ENCODE measurements around the gene BMPR1A.

The BMPR1A gene

DNA sequence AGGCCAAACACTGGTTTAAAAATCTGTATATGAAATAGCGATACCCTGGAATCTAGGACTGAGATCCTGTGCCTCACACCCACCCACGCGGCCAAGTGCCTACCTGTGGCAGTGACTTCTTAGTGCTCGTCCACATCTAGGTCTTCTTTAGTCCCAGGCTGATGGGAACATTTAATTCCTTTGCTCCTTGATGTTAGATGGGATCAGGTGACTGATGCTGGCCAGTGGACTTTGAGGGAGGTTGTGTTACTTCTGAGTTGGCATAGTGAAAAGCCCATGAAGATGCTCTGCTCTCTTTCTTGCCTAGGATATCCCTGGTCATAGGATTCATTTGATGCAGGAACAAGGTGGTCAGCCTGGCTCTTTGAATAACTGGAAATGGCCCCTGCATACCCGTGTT lies 59.2 kb downstream of the BMPR1A start:
- DNase-seq: no peak
- TF ChIP-seq POLR2A (IDR thresholded peaks at IDR 0.05; ENCODE audit: low read length) (no peak), GATA1 (IDR thresholded peaks at IDR 0.05; ENCODE audit: low read depth, low read length) (no peak)

DNA sequence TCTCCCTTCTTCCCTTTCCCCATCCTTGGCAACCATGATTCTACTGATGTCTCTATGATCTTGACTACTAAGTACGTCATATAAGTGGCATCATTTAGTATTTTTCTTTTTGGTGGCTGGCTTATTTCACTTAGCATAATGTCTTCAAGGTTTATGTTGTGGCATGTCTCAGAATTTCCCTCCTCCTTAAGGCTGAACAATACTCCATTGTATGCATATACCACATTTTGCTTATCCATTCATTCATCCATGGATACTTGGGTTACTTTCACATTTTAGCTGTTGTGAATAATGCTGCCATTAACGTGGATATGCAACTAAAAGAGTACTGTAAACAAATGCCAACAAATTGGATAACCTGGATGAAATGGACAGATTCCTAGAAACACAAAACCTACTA lies 60.8 kb downstream of the BMPR1A start:
- TF ChIP-seq POLR2A (IDR thresholded peaks at IDR 0.05; ENCODE audit: low read length) (no peak), GATA1 (IDR thresholded peaks at IDR 0.05; ENCODE audit: low read depth, low read length) (no peak)
- no peak for DNase-seq

DNA sequence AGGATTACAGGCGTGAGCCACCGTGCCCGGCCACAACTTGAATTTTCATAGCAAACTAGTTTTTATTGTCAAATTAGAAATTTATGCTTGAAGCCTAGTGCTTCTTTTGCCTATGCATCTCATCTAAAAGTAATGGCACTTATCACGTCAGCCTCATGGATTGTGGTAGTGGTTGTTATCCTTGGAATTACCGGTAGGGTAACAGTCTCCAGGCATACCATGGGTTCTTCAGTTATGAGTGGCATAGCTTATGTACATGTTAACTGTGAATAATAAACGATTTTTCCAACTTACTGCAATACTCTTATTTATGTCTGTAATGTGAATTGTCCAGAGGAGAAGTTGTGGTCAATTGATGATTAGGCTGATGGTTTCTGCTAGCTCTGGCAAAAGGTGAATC lies 63.1 kb downstream of the BMPR1A start:
- TF ChIP-seq GATA1 (IDR thresholded peaks at IDR 0.05; ENCODE audit: low read depth, low read length) (no peak), POLR2A (IDR thresholded peaks at IDR 0.05; ENCODE audit: low read length) (no peak)
- no peak for DNase-seq

DNA sequence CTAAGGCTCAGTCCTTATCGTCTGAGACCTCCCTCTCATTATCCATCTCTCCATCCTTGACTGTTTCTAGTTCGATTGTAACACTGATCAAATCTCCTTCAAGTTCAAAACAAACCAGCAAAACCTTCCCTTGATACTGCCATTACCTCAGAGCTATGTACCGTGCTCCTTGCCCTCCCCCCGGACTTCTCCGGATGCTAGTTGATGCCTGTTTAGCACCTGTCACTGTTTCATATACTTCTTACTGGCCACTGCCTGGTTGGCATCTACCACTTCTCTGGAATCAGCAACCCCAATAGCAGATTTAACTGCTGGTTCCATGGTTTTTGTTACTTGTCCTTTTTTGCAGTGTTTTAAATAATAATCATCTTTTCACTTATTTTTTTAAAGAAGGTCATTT lies 64.1 kb downstream of the BMPR1A start:
- TF ChIP-seq GATA1 (IDR thresholded peaks at IDR 0.05; ENCODE audit: low read depth, low read length) (no peak), POLR2A (IDR thresholded peaks at IDR 0.05; ENCODE audit: low read length) (no peak)
- no peak for DNase-seq

DNA sequence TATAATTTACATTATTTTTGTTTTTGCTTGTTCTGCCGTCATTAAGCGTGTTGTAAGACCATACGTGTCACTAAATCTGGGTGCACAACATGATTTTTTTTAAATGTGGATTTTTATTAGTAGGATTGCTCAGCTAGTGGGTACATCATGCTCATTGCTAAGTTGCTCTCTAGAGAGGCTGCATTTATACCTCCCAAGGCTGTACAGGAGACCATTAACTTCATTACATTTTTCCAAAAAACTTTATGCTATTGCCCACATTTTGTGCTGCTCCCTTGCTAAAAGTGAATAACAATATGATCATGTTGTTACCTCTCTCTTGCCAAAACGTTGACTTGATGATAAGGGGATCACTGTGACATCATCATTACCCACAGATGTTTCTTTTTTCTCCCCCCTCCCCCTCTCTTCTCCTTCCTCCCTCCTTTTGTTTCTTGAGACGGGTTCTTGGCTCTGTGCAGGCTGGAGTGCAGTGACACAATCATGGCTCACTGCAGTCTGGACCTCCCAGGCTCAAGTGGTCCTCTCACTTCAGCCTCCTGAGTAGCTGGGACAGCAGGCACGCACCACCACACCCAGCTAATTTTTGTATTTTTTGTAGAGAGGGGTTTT lies 65.1 kb downstream of the BMPR1A start:
- TF ChIP-seq GATA1 (IDR thresholded peaks at IDR 0.05; ENCODE audit: low read depth, low read length): no peak
- no peak for TF ChIP-seq POLR2A (IDR thresholded peaks at IDR 0.05; ENCODE audit: low read length)
- no peak for DNase-seq

DNA sequence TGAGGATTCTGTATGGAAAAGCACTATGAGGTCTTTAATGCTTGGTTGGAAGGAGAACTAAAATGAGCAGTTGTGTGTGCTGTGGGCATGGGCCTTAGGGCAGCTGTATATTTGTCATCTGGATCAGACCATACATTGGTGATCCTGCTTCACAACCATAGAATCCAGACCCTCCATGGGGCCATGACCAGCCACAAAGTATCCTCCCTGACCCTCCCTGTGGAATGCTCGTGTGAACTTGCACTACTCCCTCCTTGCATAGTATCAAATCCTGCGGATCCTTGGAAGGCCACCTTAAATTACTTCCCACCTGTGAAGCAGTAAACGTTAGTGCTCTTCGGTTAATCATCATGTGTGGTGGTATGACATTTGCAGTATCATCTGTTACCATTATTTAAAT lies 67.1 kb downstream of the BMPR1A start:
- TF ChIP-seq POLR2A (IDR thresholded peaks at IDR 0.05; ENCODE audit: low read length): no peak
- TF ChIP-seq GATA1 (IDR thresholded peaks at IDR 0.05; ENCODE audit: low read depth, low read length): no peak
- no peak for DNase-seq

DNA sequence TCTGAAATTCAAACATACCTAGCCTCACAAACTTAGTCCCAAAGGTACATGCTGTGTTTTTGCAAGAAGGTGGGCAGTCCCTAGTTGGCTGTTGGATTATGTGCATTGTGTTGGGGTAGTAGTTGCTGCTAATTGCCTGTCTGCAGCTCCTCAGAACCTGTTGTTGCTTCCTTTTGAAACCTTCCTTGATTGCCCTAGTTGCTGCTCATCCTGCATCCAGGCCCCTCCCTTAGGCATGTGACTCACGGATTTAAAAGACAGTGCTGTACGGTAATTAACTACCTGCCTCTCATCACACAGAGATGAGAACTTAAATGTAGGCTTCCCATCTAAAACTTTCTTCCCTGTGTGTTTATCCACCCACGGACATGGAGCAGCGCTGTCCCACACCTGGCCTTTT lies 67.7 kb downstream of the BMPR1A start:
- no peak for DNase-seq
- TF ChIP-seq POLR2A (IDR thresholded peaks at IDR 0.05; ENCODE audit: low read length): no peak
- no peak for TF ChIP-seq GATA1 (IDR thresholded peaks at IDR 0.05; ENCODE audit: low read depth, low read length)

DNA sequence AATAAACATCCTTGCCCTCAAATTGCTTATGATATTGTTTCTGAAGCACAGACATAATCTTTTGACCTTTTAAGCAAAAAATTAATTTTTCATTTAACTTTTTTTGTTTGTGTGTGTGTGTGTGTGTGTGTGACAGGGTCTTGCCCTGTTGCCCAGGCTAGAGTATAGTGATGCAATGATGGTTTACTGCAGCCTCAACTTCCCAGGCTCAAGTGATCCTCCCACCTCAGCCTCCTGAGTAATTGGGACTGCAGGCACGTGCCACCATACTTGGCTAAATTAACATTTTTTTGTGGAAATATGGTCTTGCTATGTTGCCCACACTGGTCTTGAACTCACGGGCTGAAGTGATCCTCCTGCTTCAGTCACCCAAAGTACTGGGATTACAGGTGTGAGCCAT lies 68.9 kb downstream of the BMPR1A start:
- no peak for TF ChIP-seq GATA1 (IDR thresholded peaks at IDR 0.05; ENCODE audit: low read depth, low read length)
- no peak for TF ChIP-seq POLR2A (IDR thresholded peaks at IDR 0.05; ENCODE audit: low read length)

DNA sequence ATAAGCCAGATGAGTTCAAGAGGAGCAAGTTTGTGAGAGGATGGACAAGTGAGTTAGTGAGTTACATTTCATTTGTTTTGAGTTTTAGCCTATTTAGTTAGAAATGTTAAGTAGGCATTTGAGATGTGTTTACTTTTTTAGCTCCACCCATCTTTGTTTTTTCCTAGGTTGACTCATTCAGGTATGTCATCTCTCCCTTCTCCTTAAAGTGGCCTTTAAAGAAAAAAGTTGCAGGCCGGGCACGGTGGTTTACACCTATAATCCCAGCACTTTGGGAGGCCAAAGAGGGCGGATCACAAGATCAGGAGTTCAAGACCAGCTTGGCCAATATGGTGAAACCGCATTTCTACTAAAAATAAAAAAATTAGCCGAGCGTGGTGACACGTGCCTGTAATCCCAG lies 71.2 kb downstream of the BMPR1A start:
- TF ChIP-seq POLR2A (IDR thresholded peaks at IDR 0.05; ENCODE audit: low read length) (no peak), GATA1 (IDR thresholded peaks at IDR 0.05; ENCODE audit: low read depth, low read length) (no peak)
- no peak for DNase-seq

More for the DNA sequence above, 68.9 kb downstream of the BMPR1A start:
- no peak for DNase-seq

DNA sequence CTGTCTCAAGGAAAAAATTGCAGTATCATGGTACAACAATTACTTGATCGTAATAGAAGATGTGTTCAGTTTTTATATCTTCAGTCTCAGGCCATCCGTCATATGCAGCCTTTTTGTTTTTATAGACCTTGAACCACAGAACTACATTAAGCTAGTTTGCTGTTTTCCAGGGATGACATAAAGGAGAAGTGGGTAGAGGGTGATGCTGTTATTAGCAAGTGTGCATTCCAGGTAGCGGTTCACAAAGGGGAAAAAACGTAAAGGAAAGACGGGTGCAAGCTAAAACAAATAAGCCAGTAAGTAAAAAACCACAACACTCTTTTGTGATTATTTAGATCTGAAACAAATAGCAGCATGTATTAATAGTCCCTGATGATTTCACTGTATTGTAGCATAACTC lies 71.7 kb downstream of the BMPR1A start:
- TF ChIP-seq GATA1 (IDR thresholded peaks at IDR 0.05; ENCODE audit: low read depth, low read length) (no peak), POLR2A (IDR thresholded peaks at IDR 0.05; ENCODE audit: low read length) (no peak)
- no peak for DNase-seq

DNA sequence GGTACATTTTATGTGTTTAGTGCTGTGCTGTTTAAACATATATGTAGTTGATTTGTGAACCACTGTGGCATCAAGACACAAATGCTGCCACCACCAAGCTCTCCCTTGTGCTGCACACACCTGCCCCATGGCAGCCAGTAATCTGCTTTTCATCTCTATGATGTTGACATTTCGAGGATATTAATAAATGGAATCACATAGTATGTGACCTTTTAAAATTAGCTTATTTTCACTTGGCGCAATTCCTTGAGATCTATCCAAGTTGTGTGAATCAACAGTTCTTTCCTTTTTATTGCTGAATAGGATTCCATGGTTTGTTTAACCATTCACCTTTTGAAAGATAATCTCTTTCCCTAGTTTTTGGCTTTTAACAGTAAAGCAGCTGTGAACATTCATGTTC lies 73.1 kb downstream of the BMPR1A start:
- DNase-seq: no peak
- no peak for TF ChIP-seq GATA1 (IDR thresholded peaks at IDR 0.05; ENCODE audit: low read depth, low read length)
- TF ChIP-seq POLR2A (IDR thresholded peaks at IDR 0.05; ENCODE audit: low read length): no peak

DNA sequence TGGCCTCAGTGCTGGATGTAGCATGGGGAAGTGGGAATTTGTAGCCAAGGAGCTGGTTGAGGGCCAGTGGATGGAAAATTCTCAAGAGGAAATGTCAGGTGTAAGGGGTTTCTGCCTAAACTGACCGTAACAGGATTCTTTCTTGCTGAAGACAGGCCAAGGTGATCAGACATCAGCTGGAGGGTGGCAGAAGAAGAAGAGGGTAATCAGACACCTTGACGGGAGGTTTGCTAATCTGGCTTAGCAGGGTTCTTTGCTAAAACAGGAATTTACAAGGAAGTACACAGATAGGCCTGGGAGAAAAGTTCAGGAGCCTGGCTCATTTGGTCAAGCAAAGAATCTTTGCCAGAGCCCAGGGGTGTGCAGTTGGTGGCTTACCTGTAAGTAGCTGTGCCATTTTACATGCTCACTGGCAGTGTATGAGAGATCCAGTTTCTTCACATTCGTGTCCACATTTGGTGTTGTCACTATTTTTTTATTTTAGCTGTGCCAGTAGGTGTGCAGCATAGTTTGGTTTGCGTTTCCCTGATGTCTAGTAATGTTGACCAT lies 73.7 kb downstream of the BMPR1A start:
- TF ChIP-seq GATA1 (IDR thresholded peaks at IDR 0.05; ENCODE audit: low read depth, low read length): no peak
- TF ChIP-seq POLR2A (IDR thresholded peaks at IDR 0.05; ENCODE audit: low read length): no peak
- DNase-seq: no peak

DNA sequence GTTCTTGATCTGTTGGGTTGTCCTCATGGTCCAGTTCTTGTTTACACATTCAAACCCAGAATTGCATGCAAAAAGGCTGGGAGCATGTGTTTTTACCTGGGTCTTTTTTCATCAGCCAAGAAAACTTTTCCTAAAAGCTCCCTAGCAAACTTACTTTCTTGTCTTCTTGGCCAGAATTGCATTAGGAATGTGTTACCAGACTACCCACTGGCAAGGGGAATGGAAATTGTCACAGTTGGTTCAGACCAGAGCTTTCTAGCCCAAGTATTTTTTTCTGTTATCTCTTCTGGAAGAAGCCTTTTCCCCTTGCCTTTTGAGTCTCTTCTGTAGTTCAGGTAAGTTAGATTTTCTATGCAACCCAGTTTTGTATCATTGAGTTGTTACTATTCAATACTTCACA lies 77.5 kb downstream of the BMPR1A start:
- no peak for DNase-seq
- TF ChIP-seq GATA1 (IDR thresholded peaks at IDR 0.05; ENCODE audit: low read depth, low read length) (no peak), POLR2A (IDR thresholded peaks at IDR 0.05; ENCODE audit: low read length) (no peak)

DNA sequence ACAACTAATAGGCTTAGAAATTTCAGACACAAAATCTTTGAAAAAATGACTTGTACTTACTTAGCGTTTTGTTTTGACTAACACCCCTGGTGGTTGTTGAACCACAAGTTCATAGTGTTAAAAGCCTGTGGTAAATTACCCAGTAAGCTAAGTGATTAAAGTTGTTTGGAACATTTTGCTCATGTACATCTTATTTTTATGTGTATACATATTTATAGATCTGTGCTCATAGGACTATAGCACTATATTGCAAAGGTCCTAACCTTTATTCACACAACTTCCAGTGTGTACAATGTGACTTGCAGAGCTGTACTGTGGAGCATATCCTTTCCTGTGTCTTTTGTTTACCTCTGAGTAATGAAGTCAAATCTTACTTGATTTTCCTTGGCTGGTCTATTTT lies 79.6 kb downstream of the BMPR1A start:
- TF ChIP-seq GATA1 (IDR thresholded peaks at IDR 0.05; ENCODE audit: low read depth, low read length) (no peak), POLR2A (IDR thresholded peaks at IDR 0.05; ENCODE audit: low read length) (no peak)
- DNase-seq: no peak

DNA sequence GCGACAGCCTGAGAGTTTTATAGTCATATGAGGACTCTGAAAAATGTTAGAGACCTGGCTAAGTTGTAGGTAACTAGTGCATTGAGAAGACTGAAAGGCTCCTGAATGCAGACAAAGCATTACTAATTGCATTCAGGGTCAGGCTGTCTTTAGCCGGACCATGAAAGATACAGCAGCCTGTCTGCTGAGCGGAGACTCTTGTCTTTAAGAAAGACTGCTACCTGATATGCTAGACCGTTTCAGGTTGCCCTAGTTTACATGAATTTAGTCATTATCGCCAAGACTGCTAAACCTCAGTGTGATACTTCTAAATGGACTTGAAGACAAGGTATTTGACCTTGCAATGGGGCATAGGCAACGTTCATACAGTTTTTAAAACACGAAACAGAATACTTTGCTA lies 81.2 kb downstream of the BMPR1A start:
- DNase-seq: no peak
- no peak for TF ChIP-seq GATA1 (IDR thresholded peaks at IDR 0.05; ENCODE audit: low read depth, low read length)
- TF ChIP-seq POLR2A (IDR thresholded peaks at IDR 0.05; ENCODE audit: low read length): no peak
